GM19099 (cell line): ENCODE measurements around the gene MAPKAP1.

Experiments
- POLR2A ChIP-seq: IDR thresholded peaks from 3 replicates; pipeline ENCODE4 v1.6.1; 2011; ENCODE audit warnings: low read depth; ENCODE audit not compliant: insufficient read length; ENCODE audit errors: extremely low read depth

MAPKAP1 gene

GRCh38 chr9:125425170-125425897 lies 281.7 kb downstream of the MAPKAP1 start:
- no peak for TF ChIP-seq POLR2A

- no peak for TF ChIP-seq POLR2A
Observed at GRCh38 chr9:125423964-125424363, 283.0 kb downstream of the MAPKAP1 start.

- TF ChIP-seq POLR2A: no peak
Observed at GRCh38 chr9:125422853-125423252, 284.2 kb downstream of the MAPKAP1 start.

DNA sequence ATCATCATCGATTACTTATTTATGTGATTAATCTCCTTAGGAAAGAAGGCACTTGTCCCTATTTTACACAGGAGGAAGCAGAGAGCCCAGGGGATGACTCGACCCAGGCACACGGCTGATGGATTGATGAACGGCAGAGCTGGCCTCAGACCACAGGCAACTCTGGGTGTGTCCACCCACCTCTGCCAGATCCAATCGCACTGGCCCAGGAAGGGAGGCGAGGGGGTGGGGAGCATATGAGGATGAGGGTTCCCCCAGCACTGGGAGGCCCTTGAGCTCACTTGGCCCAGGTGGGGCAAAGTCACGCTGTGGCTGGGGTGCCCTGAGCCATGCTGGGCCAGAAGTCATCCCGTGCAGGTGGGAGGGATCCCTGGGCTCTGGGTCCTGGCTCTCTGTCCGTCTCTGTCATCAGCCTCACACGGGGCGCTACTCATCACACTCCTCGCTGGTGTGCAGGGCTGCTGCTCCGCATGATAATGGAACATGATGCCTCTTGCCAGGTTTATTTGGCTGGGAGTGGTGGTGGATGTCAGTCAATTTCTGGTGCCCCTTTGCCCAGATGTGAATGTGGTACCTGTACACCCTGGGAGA lies 285.3 kb downstream of the MAPKAP1 start:
- TF ChIP-seq POLR2A: no peak

DNA sequence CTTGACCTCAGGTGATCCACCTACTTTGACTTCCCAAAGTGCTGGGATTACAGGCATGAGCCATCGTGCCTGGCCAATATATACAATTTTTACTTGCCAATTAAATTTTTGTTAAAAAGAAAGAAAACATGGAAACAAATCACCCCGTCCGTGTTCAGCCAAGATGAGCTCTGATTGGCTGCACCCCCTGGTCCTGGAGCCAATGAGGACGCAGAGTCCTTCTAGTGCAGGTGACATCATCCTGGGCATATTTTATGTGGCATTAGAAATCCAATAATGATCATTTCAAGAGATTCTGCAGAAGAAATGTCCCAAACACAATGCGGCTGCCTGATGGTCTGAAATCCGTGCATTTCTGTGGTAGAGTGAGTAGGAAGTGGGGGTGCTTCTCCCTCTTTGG lies 285.8 kb downstream of the MAPKAP1 start:
- TF ChIP-seq POLR2A: no peak

GRCh38 chr9:125418404-125418803 lies 288.6 kb downstream of the MAPKAP1 start:
- no peak for TF ChIP-seq POLR2A

GRCh38 chr9:125416517-125416916 lies 290.5 kb downstream of the MAPKAP1 start:
- TF ChIP-seq POLR2A: no peak

GRCh38 chr9:125415583-125416460 lies 291.2 kb downstream of the MAPKAP1 start:
- TF ChIP-seq POLR2A: no peak

GRCh38 chr9:125413579-125413978 lies 293.4 kb downstream of the MAPKAP1 start:
- no peak for TF ChIP-seq POLR2A

- no peak for TF ChIP-seq POLR2A
Observed at GRCh38 chr9:125412166-125412565, 294.8 kb downstream of the MAPKAP1 start.

- TF ChIP-seq POLR2A: no peak
Observed at GRCh38 chr9:125411171-125411756, 295.7 kb downstream of the MAPKAP1 start.

DNA sequence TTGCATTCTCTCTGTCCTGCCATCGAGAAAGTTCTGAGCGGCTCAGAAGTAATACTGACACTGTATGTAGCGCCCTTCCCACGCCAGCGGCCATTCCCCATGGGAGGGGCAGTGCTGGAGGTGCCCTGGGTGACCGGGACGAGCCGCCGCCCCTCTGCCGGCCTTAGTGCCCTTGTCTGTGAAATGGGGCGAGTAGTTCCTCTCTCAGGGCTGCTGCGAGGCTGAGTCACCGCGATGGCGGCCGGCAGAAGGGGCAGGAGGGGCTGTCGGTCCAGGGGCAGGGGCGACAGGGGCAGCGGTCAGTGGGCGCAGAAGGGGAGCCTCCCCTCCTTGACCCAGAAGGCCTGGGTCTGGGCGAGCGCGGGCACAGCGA lies 296.5 kb downstream of the MAPKAP1 start:
- no peak for TF ChIP-seq POLR2A

DNA sequence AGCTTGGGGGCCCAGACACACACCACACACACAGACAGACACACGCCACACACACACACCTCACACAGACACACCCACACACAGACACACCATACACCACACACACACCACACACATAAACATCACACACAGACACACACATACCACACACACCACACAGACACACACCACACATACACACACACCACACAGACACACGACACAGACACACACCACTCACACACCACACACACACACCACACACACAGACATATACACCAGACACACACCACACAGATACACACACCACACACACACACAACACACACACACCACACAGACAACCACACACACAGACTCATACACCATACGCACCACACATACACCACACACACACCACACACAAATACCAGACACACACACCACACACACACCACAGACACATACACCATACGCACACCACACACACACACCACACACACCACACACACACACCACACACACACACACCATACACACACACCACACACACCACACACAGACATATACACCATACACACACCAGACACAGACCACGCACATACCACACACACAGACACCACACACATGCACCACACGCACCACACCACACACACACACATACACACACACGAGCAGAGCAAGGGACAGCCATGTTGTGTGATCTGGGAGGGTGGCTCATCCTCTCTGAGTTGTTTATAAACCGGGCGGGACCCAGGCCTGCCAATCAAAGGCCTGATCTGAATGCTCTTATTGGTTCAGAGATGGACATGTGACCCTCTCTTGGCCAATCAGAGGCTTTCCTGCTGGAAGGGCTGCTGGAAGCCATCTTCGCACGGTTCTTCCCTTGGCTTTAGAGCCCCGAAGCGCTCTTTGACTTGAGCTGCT lies 297.1 kb downstream of the MAPKAP1 start:
- no peak for TF ChIP-seq POLR2A

- no peak for TF ChIP-seq POLR2A
Observed at GRCh38 chr9:125409217-125409636, 297.8 kb downstream of the MAPKAP1 start.
